Stimulated activated CD4-positive, alpha-beta T cell treated with anti-CD3 and anti-CD28 coated beads, Interleukin-1b, Interleukin-23, amount 100 ng/mL, for 4 hours (primary cell): ENCODE measurements around the gene SEC61B.
"Not testable (repeated sequence)": the region's sequence is repeated elsewhere in the genome, so short reads cannot be mapped to it uniquely, and the experiment has no call there.

ENCODE experiments used
- DNase-seq, 2 donors: peaks; one replicate each; pipeline ENCODE4 v3.0.0-alpha.2; 2020; ENCODE audit warnings: low read depth in 2 of 2

Gene SEC61B

DNA sequence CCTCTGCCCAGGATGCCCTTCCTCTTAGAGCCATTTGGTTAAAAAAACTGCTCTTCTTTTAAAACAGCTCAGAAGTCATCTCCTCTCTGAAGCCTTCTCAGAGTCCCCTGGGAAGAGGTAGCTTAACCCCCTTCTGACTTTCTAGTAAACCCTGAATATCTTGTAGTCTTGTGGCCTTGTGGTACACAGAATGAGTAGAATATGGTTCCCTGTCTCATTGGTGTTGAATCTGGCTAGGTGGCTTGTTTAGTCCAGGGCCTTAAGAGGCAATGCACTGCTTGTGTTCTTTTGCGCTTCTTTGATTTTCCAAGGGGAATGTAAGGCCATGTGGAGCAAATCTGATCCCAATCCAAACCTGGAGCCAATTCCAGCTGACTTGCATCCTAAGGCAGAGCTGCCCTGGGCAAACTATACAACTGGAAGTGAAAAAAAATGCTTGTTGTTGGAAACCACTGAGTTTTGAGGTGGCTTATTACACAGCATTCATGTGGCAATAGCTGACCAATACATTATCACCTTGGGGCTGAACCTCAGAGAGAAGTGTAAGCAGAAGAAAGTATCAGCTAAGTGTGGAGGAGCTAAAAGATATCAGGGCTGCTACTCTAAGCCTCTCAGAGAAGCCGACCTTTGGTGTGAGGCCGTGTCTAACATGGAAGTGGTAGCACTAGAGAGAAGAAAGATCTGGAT is 31.3 kb upstream of the SEC61B start:
- no peak for DNase-seq

- no peak for DNase-seq
These were observed 29.2 kb upstream of the SEC61B start for GRCh38 chr9:99192786-99193465.

DNA sequence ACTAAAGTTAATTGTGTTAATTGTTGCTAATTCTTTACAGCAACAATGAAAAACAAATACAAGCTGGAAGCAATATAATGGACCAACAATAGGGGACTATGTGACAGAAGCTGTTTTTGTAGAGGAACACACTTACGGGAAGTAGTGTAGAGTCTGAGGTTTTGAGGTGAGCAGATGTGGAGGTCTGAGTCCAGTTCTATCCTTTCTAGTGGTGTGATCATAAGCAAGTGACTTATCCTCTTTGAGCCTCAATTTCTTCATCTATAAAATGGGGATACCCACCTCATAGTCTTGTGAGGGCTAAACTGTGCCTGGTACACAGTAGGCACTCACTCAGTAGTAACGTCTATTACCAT is 28.6 kb upstream of the SEC61B start:
- DNase-seq = no peak

GRCh38 chr9:99196484-99196883 is 25.6 kb upstream of the SEC61B start:
- not testable (repeated sequence) for DNase-seq

- no peak for DNase-seq
These were observed 24.9 kb upstream of the SEC61B start for GRCh38 chr9:99197124-99197630.

DNA sequence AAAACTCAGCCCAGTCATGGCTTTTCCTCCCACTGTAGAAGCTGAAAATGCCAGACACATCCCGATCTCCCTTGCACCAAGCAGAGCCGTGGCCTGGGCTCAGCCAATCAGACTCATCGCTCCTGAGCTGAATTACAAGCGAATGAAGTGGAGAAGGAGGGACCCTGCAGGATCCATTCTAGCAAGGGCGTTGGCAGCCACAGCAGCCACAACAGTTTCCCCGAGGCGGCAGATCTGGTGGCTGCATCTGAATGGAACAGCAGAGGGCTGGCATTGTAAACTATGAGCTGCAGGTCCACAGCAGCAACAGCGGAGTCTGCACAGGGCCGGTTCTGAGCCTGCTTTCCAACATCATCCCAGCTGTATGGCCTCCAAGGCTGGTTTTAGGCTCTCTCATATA is 24.1 kb upstream of the SEC61B start:
- no peak for DNase-seq

GRCh38 chr9:99199938-99200539 is 22.0 kb upstream of the SEC61B start:
- DNase-seq = no peak

DNA sequence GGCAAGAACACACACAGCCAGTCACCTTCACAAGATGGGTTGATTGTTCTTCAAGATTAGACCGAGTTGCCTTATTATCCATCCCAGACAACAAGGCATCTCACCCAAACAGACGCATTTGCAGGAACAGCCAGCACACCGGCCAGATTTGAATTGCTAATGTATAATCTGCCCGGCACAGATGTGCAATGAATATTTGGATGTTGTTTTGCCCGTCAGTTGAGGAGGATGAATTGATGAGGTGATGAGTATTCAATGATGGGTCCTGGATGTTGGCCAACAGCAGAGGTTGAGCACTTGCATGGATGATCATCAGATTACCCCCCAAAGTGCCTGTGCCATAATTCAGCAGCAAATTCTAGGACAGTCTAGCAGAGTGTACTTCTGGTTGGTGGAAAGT is 20.5 kb upstream of the SEC61B start:
- no peak for DNase-seq

DNA sequence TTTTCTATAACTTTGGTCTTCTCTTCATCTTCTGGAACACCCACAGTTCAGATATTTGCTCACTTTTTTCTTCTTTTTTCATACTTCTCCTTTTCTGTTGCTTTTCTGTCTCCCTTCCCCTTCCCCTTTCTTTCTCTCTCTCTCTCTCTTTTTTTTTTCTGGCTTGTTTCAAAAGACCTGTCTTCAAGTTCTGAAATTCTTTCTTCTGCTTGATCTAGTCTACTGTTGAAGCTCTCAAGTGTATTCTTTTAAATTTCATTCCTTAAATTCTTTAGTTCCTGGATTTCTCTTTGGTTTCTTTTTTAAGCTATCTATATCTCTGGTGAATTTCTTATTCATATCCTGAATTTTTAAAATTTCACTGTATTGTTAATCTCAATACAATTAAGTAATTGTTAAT is 11.5 kb upstream of the SEC61B start:
- DNase-seq = no peak

DNA sequence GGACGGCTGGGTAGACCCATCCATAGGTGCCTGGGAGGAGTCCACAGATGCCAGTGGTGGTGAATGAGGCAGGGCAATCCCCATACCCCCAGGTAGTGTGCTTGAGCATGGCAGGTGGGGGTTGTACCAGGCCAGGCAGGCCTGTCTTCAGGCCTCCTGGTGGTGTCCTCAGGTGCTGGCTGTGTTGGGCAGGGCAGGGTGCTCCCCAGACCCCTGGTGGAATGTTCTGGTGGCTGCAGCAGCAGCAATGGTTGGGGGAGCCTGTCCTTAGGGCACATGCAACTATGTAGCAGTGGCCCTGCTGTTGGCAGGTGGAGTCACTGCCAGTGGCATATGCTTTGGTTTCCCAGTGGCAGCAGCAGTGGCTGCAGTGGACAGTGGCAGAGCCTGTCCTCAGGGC is 10.3 kb upstream of the SEC61B start:
- no peak for DNase-seq

DNA sequence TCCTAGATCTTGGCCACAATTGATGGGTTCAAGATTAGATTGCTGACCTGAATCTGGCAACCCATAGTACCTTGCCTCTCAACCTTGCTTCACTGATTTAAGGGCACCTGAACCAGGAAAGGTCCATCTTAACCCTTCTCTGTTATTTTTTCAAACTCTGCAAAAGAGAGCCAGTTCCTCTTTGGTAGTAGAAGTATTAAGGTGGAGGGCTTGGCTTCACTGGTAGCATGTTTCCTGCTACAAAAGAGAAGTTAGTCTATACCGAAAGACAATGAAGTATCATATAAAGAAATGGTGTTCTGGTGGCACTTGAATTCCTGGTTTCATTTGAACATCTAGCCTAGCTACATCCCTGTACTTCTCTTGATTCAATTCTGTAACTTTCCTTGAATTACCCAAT is 8.9 kb upstream of the SEC61B start:
- no peak for DNase-seq

DNA sequence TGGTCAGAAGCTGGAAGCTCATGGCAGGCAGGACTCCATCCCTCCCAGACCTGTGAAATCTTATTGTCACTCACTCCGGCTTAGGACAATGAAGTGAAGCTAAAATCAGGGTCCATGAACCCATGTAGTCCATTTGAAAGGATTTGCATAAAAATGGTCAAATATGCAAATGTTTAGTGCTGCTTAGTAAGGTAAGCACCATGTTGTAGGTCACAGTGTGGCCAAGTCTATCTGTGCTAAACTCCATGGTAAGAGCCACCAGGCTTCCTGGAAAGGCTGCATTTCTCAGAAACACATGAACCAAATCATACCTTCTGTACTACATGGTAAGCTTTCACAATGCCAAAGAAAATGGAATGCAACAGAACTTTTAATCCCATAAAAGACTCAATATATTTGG is 6.0 kb upstream of the SEC61B start:
- DNase-seq = no peak

GRCh38 chr9:99220011-99220410 is 2.1 kb upstream of the SEC61B start:
- no peak for DNase-seq

- DNase-seq = no peak
These were observed 839 bp upstream of the SEC61B start for GRCh38 chr9:99221266-99221620.

GRCh38 chr9:99222416-99223270 is 561 bp downstream of the SEC61B start:
- no peak for DNase-seq

- DNase-seq = no peak
These were observed 2.4 kb downstream of the SEC61B start for GRCh38 chr9:99224445-99224844.

DNA sequence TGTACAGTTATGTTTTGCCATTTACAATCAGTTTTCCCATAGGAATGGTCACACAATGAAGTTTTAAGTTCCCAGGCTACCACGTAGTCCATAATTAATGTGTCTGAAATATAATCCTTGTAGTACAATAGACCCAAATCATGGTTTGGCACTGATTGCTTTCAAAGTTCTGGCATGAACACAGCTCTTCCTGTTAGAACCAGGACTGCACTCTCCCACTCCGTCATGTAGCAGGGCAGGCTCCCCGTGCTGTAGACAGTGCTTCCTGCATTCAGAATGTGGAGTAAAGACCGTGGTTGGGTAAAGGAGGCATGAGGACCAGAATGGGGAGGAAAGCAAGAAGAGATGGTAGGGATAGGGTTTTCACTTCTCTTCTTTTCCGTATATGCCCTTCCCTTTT is 4.0 kb downstream of the SEC61B start:
- DNase-seq = no peak

DNA sequence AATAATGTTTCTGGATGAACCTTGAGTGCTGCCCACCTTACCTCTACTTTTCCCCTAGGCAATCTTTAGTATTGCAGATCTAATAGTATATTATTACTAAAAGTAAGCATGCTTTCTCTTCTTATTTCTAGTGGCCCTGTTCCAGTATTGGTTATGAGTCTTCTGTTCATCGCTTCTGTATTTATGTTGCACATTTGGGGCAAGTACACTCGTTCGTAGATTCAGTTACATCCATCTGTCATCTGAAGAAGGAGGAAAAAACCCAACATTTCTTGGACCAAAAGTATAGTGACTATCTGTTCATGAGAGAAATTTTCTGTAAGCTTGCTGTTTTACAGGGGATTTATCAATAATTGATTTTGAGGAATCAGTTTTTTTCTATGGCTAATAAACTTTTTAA is 8.1 kb downstream of the SEC61B start:
- no peak for DNase-seq

- DNase-seq = peak in 1 of 2 donors; percentile 27
These were observed 9.6 kb downstream of the SEC61B start for GRCh38 chr9:99231711-99232110.

DNA sequence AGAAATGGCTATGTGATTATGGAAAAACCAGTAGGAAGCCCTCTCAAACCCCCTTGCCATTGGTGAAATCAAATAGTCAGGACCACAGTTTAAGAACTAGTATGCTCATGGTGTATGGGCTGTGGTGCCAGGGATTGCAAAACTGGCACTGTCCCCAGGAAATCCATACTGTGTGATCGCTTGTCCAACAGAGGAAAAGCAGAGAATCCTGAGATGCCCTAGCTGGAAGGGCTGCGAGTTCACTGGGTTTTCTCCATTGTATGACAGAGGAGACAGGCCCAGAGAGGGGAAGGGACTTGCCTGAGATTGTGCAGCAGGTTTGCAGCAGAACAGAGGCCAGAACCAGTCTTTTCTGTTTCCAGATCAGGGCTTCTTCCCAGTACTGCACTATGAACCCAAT is 12.5 kb downstream of the SEC61B start:
- DNase-seq = no peak

DNA sequence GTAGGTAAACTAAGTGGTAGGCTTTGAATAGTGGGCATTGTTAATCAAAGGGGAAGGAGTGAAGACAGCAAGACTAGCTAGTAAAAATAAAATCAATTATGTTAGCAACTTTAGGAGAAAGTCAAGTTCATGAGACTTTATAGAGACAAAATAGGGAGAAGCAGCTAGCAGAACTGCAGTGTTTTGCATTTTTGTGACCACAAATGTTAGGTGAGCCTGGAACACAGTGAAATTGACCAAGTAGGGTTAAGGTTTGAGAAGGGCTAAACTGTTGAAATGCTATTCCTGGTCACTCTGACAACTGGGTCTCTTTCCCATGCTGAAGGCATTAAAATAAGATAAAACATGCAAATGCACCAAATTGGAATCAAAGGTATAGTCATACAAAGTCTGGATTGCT is 13.0 kb downstream of the SEC61B start:
- DNase-seq = no peak

DNA sequence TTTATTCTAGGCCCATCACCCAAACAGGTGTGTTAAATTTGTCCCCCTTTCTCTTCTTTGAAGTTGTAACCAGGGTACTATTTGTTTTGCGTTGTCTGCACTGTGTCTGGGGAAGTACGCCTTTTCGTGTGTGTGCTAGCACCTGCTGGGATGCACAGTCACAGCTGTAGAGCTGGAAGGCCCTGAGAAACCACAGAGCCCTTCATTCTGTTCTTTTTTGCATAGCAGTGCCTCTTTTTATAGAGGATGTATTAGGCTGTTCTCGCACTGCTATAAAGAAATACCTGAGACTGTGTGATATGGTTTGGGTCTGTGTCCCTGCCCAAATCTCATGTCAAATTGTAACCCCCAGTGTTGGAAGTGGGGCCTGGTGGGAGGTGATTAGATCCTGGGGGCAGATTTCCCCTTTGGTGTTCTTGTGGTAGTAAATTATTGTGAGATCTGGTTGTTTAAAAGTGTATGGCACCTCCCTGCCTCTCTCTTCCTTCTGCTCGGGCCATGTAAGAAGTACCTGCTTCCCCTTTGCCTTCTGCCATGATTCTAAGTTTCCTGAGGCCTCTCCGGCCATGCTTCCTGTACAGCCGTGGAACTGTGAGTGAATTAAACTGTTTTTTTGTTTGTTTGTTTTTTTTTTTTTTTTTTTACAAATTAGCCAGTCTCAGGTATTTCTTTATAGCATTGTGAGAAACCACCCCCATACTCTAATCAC is 14.0 kb downstream of the SEC61B start:
- DNase-seq = no peak
